Ovary (tissue), 9 donors: Measurements from ENCODE around the gene TOP2B. TPM values are rescaled to one million over a fixed set of nuclear protein-coding genes. Genes with fewer than 3 reads are reported as not detected.

Experiments
- DNase-seq, 5 donors: peaks; one replicate each; pipeline ENCODE4 v3.0.0-alpha.2; 2019 to 2020
- H3K27ac ChIP-seq, 2 donors: fragments of 200-600 bp; one replicate each; pipeline versions ENCODE4 v1.5.1 to v1.8.0; 2019 to 2022
- H3K27me3 ChIP-seq: fragments of 200-600 bp; one replicate; pipeline ENCODE4 v1.8.0; 2022
- H3K36me3 ChIP-seq: fragments of 200-600 bp; sonication (generic); one replicate; pipeline ENCODE4 v1.5.1; 2019
- H3K4me1 ChIP-seq: one replicate; pipeline ENCODE4 v1.8.1; 2013; ENCODE audit warnings: mild to moderate bottlenecking, moderate library complexity; ENCODE audit not compliant: insufficient read depth
- H3K4me3 ChIP-seq: fragments of 200-600 bp; sonication (generic); one replicate; pipeline ENCODE4 v1.5.1; 2017
- H3K9me3 ChIP-seq, 2 donors: fragments of 200-600 bp in 1 of 2; sonication (generic) in 1 of 2; one replicate each; pipeline versions ENCODE4 v1.5.1 to v1.8.1; 2013 to 2019; ENCODE audit warnings: mild to moderate bottlenecking in 1 of 2, moderate library complexity in 1 of 2
- CTCF ChIP-seq, 3 donors: fragments of 450-650 bp in 2 of 3; fragments of 200-600 bp in 1 of 3; IDR thresholded peaks; one replicate each; pipeline versions ENCODE4 v1.5.1 to v1.8.0; 2016 to 2022; ENCODE audit warnings: antibody characterized with exemption in 3 of 3, mild to moderate bottlenecking in 1 of 3
- EP300 ChIP-seq: sonication (generic); formaldehyde crosslinking; IDR thresholded peaks from one replicate; pipeline ENCODE4 v1.6.1; 2017; ENCODE audit warnings: antibody characterized with exemption
- POLR2A ChIP-seq: fragments of 450-650 bp; IDR thresholded peaks from one replicate; pipeline ENCODE4 v1.6.1; 2017; ENCODE audit warnings: antibody characterized with exemption, mild to moderate bottlenecking, moderate library complexity
- WGBS, 3 donors: extraction: QIAGEN DNeasy Blood & Tissue Kit in 1 of 3; methylation state at CpG; one replicate each; pipeline versions ENCODE4 v1.1.5 to v1.1.7; 2013 to 2017; 5-methylcytosine and 5-hydroxymethylcytosine counted together
- intact Hi-C, 4 donors: fragments of 100-400 bp; cut with DNase I; formaldehyde crosslinking; loops; one replicate each; pipeline versions ENCODE4 v1.11.0 to v1.15.1; 2022 to 2023
- polyA plus RNA-seq, 2 donors: library from polyadenylated mRNA; stranded (reverse); fragments of 200-250 nt in 1 of 2; fragments of 350-450 nt in 1 of 2; fragmentation: Illumina TruSeq in 1 of 2; extraction: RNeasy Lipid Tissue Mini Kit (QIAGEN cat#74804) in 1 of 2; gene quantifications; one replicate each; pipeline ENCODE4 v1.2.3, GENCODE V29; 2013 to 2014
- total RNA-seq, 7 donors: library from RNA; depleted of rRNA in 2 of 7; stranded (reverse); fragments of >200 nt in 2 of 7; fragmentation: NEBNext Ultra II Directional in 3 of 7; extraction: Animal tissue kit (Norgen Biotek cat#: 25700) in 3 of 7; gene quantifications; one replicate each; pipeline versions ENCODE4 v1.1.0 to v1.2.4, GENCODE V29; 2016 to 2023
- donor health status: DM: no; HTN: no; CAD: no; lungs with moderate emphysema.
- donor health status: DM: no; HTN: no; CAD: no.
- donor health status: Bipolar disorder and iron deficiency.
- donor health status: DM: yes; HTN: yes; CAD: no.
- donor health status: DM: no; HTN: no; CAD: no.
- donor health status: DM: yes; HTN: yes; CAD: no.

TOP2B gene
- total and polyA plus RNA-seq, 9 donors: 65.3 to 134 (median 98.2) TPM

- no peaks in the 10 kb centered on the region for H3K4me1 ChIP-seq
- TF ChIP-seq EP300: no peak
- TF ChIP-seq POLR2A: no peak
- no peak for TF ChIP-seq CTCF (IDR thresholded peaks at IDR 0.05)
- intact Hi-C loops: no loop called here
- DNase-seq: no peak
- H3K4me3 ChIP-seq: no peak overlapping the region
- H3K36me3 ChIP-seq: no peaks in the 10 kb centered on the region
- no peaks in the 10 kb centered on the region for H3K9me3 ChIP-seq
- no peak overlapping the region for H3K27ac ChIP-seq
- no peaks in the 10 kb centered on the region for H3K27me3 ChIP-seq
Measured at GRCh38 chr3:25610779-25611178, 53.9 kb downstream of the TOP2B start.

DNA sequence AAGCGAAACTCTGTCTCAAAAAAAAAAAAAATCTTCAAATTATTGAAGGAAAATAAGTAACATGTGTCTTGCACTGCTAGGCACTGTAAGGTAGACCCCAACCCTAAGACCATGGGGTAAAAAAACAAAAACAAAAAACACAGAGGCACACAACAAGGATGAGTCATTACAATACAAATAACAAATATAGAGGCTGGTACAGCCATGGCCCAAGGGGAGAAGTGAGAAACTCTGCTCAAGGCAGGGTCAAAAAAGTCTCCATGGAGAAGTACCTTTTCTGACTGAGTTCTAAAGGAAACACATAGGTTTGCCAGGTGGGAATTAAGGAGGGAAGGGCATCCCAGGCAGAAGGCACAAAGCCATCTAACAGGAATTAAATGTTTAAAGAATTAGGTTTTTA lies 54.5 kb downstream of the TOP2B start:
- H3K4me3 ChIP-seq: no peak overlapping the region
- H3K27me3 ChIP-seq: no peaks in the 10 kb centered on the region
- TF ChIP-seq POLR2A: no peak
- no peak for TF ChIP-seq EP300
- TF ChIP-seq CTCF (IDR thresholded peaks at IDR 0.05): no peak
- no peaks in the 10 kb centered on the region for H3K4me1 ChIP-seq
- intact Hi-C loops: no loop called here
- WGBS, 3 donors: 89 to 100% (median 92%) methylated on average over 1 of the region's 1 CpG
- no peaks in the 10 kb centered on the region for H3K9me3 ChIP-seq
- no peaks in the 10 kb centered on the region for H3K36me3 ChIP-seq
- H3K27ac ChIP-seq: no peak overlapping the region
- no peak for DNase-seq

DNA sequence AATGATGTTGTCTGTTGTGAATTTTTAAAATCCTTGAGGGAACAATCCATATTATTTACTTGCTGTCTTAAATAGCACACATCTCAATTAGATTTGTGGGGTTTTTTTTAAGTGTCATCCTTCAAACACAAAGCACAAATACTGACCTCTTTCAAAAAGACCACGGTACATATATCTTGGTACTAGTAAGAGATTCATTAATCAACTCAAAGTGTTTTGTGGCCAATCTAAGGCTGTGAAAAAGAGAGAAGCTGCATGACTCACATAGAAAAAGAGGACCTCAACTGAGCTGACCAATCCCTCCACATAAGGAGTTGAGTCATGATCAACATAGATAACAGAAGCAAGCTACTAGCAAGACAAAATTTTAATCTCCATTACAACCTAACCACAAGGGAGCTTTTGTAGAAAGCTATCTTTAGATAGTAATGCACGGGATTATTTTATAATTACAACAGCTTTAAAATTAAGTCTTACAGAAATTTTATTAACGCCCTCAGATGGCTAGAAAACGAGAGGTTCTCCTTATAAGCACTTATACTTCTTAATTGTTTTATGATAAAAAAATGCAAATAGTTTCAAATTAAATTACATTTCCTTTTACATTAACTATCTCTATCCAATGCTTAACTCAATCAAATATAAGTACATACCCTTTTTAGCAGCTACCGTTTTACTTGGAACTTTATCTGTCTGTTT lies 60.5 kb downstream of the TOP2B start:
- Histone ChIP-seq H3K27me3 (no peaks in the 10 kb centered on the region), H3K4me1 (no peaks in the 10 kb centered on the region), H3K4me3 (no peak overlapping the region), H3K9me3 (no peaks in the 10 kb centered on the region), H3K27ac (no peak overlapping the region), H3K36me3 (no peaks in the 10 kb centered on the region)
- TF ChIP-seq CTCF (IDR thresholded peaks at IDR 0.05) (no peak), EP300 (no peak), POLR2A (no peak)
- intact Hi-C loops: no loop called here
- no peak for DNase-seq
- WGBS, 3 donors: 72 to 81% (median 77%) methylated on average over 5 of the region's 5 CpGs

DNA sequence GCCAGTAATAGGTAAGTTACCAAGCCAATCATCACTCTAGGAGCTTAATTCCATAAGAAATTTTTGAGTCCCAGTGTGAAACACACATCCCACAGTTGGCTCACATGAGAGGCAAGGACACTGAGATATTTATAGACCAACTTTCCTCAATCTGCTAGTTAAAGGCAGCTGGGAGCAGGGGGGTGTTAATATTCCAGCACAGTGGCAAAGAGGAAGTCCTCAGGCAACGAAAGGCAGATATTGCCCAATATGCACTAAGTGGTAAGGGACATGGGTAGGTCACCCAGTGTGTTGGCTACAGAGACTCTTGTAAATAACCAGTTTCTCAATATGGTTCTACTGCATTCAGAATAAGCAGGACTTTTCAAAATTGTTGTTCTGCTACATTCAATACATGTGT lies 61.0 kb downstream of the TOP2B start:
- Histone ChIP-seq H3K36me3 (no peaks in the 10 kb centered on the region), H3K27ac (no peak overlapping the region), H3K4me3 (no peak overlapping the region), H3K27me3 (no peaks in the 10 kb centered on the region), H3K9me3 (no peaks in the 10 kb centered on the region), H3K4me1 (no peaks in the 10 kb centered on the region)
- 59 to 79% (median 62%) methylated on average over 1 of the region's 1 CpG for WGBS, 3 donors
- TF ChIP-seq EP300 (no peak), POLR2A (no peak), CTCF (IDR thresholded peaks at IDR 0.05) (no peak)
- DNase-seq: no peak
- intact Hi-C loops: no loop called here
